GM23338 (cell line): Measurements from ENCODE around the gene MAST2. TPM values are rescaled to one million over a fixed set of nuclear protein-coding genes. Genes with fewer than 3 reads are reported as not detected.
A peak's percentile ranks its signal among the peaks of the same experiment; 100 is the strongest.

ENCODE experiments used
- ATAC-seq: fragments of 200-7000 bp; cut with Tn5 transposase; 3 replicates; pipeline ENCODE4 v1.9.1; 2020
- DNase-seq: peaks from one replicate; pipeline ENCODE4 v3.0.0-alpha.2; 2015; ENCODE audit warnings: low spot score
- H2AFZ ChIP-seq: fragments of 200-600 bp; sonication (generic); 2 replicates; pipeline ENCODE4 v1.8.0; 2016; ENCODE audit warnings: antibody characterized with exemption, mild to moderate bottlenecking, moderate library complexity
- H3F3A ChIP-seq: fragments of 200-600 bp; sonication (generic); replicated peaks from 2 replicates; pipeline ENCODE4 v1.8.0; 2017; ENCODE audit warnings: antibody characterized with exemption, mixed run types, low read depth
- H3K27ac ChIP-seq: fragments of 200-600 bp; sonication (generic); 2 replicates; pipeline ENCODE4 v1.6.1; 2016; ENCODE audit warnings: low read depth
- H3K27me3 ChIP-seq: fragments of 200-600 bp; sonication (generic); 2 replicates; pipeline ENCODE4 v1.8.0; 2016; ENCODE audit warnings: mild to moderate bottlenecking, mixed run types, moderate library complexity; ENCODE audit not compliant: insufficient read depth
- H3K36me3 ChIP-seq: fragments of 200-600 bp; sonication (generic); 2 replicates; pipeline ENCODE4 v1.8.0; 2016; ENCODE audit warnings: mild to moderate bottlenecking; ENCODE audit not compliant: insufficient read depth
- H3K4me1 ChIP-seq: fragments of 200-600 bp; sonication (generic); 2 replicates; pipeline ENCODE4 v1.8.0; 2016; ENCODE audit warnings: mild to moderate bottlenecking, moderate library complexity; ENCODE audit not compliant: insufficient read depth
- H3K4me2 ChIP-seq: fragments of 200-600 bp; sonication (generic); 2 replicates; pipeline ENCODE4 v1.7.1; 2017; ENCODE audit warnings: mixed run types
- H3K4me3 ChIP-seq: fragments of 200-600 bp; sonication (generic); 2 replicates; pipeline ENCODE4 v1.6.1; 2016; ENCODE audit warnings: mixed run types
- H3K79me2 ChIP-seq: fragments of 200-600 bp; sonication (generic); replicated peaks from 2 replicates; pipeline ENCODE4 v1.8.0; 2017; ENCODE audit warnings: mild to moderate bottlenecking; ENCODE audit not compliant: insufficient read depth
- H3K9me2 ChIP-seq: fragments of 200-600 bp; sonication (generic); 2 replicates; pipeline ENCODE4 v1.8.0; 2017; ENCODE audit not compliant: insufficient read depth
- H4K20me1 ChIP-seq: fragments of 200-600 bp; sonication (generic); replicated peaks from 2 replicates; pipeline ENCODE4 v1.8.0; 2017; ENCODE audit warnings: mild to moderate bottlenecking; ENCODE audit not compliant: insufficient read depth
- H3K27ac Mint-ChIP-seq: 2 replicates; pipeline ENCODE4 v1.8.0; 2020; ENCODE audit warnings: inconsistent platforms, mild to moderate bottlenecking, moderate library complexity, mixed read lengths
- H3K27me3 Mint-ChIP-seq: 3 replicates; pipeline ENCODE4 v1.8.0; 2022; ENCODE audit warnings: low read depth, mild to moderate bottlenecking, moderate library complexity, mixed read lengths, inconsistent platforms; ENCODE audit not compliant: insufficient read depth, poor library complexity
- H3K36me3 Mint-ChIP-seq: 3 replicates; pipeline ENCODE4 v1.8.0; 2021; ENCODE audit warnings: low read depth, mild to moderate bottlenecking, inconsistent platforms, moderate library complexity, mixed read lengths
- H3K4me1 Mint-ChIP-seq: 3 replicates; pipeline ENCODE4 v1.8.0; 2020; ENCODE audit warnings: mild to moderate bottlenecking, inconsistent platforms, mixed read lengths
- H3K4me3 Mint-ChIP-seq: 3 replicates; pipeline ENCODE4 v1.8.0; 2021; ENCODE audit warnings: moderate library complexity, mild to moderate bottlenecking, inconsistent platforms, mixed read lengths
- H3K9me3 Mint-ChIP-seq: 3 replicates; pipeline ENCODE4 v1.8.0; 2020; ENCODE audit warnings: moderate library complexity, mild to moderate bottlenecking, inconsistent platforms, mixed read lengths
- CREB1 ChIP-seq: fragments of 250-450 bp; sonication (Bioruptor Pico); IDR thresholded peaks from 2 replicates; pipeline ENCODE4 v1.5.0; 2020; ENCODE audit warnings: low read depth, mild to moderate bottlenecking, moderate library complexity
- EZH2 ChIP-seq: fragments of 200-600 bp; sonication (generic); IDR thresholded peaks from one replicate; pipeline ENCODE4 v1.8.0; 2017; ENCODE audit warnings: antibody characterized with exemption, mild to moderate bottlenecking, low read depth; ENCODE audit not compliant: unreplicated experiment
- EZH2phosphoT487 ChIP-seq: fragments of 200-600 bp; sonication (generic); IDR thresholded peaks from one replicate; pipeline ENCODE4 v1.8.1; 2018; ENCODE audit warnings: antibody characterized with exemption; ENCODE audit not compliant: unreplicated experiment
- JUNB ChIP-seq: IDR thresholded peaks from one replicate; pipeline ENCODE4 v1.6.1; 2016; ENCODE audit warnings: antibody characterized with exemption; ENCODE audit not compliant: unreplicated experiment
- NANOG ChIP-seq: IDR thresholded peaks from 2 replicates; pipeline ENCODE4 v1.6.1; 2016; ENCODE audit warnings: antibody characterized with exemption, borderline replicate concordance
- POLR2AphosphoS5 ChIP-seq: IDR thresholded peaks from 2 replicates; pipeline ENCODE4 v1.6.1; 2016; ENCODE audit warnings: antibody characterized with exemption, low read depth
- STAT1 ChIP-seq: IDR thresholded peaks from one replicate; pipeline ENCODE4 v1.6.1; 2016; ENCODE audit warnings: antibody characterized with exemption; ENCODE audit not compliant: unreplicated experiment
- ZNF114 ChIP-seq: fragments of 250-450 bp; sonication (Bioruptor Pico); IDR thresholded peaks from 2 replicates; pipeline ENCODE4 v1.5.0; 2020; ENCODE audit warnings: mild to moderate bottlenecking, moderate library complexity
- ZNF331 ChIP-seq: fragments of 250-450 bp; sonication (Bioruptor Pico); IDR thresholded peaks from 2 replicates; pipeline ENCODE4 v1.5.0; 2020; ENCODE audit warnings: low read depth, mild to moderate bottlenecking, moderate library complexity
- polyA plus RNA-seq: library from polyadenylated mRNA; unstranded; fragments of >200 nt; fragmentation: Nextera tagmentation; extraction: Ambion mirVana; gene quantifications from 2 replicates; pipeline ENCODE4 v1.2.1, GENCODE V29; 2016
- total RNA-seq: library from RNA; depleted of rRNA; stranded (reverse); fragments of >200 nt; shearing (Covaris generic); gene quantifications from 2 replicates; pipeline ENCODE4 v1.2.3, GENCODE V29; 2014
- TF ChIP-seq, protein P1 (sequence below), 2 experiments: fragments of 200-600 bp in 1 of 2; sonication (generic) in 1 of 2; conservative IDR thresholded peaks; 2 replicates each; pipeline versions ENCODE4 v1.5.1 to v1.6.1; 2016 to 2017; ENCODE audit warnings: antibody characterized with exemption in 2 of 2, low read depth in 2 of 2, mild to moderate bottlenecking in 2 of 2, moderate library complexity in 1 of 2
- TF ChIP-seq, protein P2 (sequence below): fragments of 250-450 bp; sonication (Bioruptor Pico); IDR thresholded peaks from 2 replicates; pipeline ENCODE4 v1.5.0; 2020; ENCODE audit warnings: mild to moderate bottlenecking, moderate library complexity
- TF ChIP-seq, protein P3 (sequence below): IDR thresholded peaks from one replicate; pipeline ENCODE4 v1.6.1; 2018; ENCODE audit warnings: antibody characterized with exemption; ENCODE audit not compliant: unreplicated experiment
- TF ChIP-seq, protein P4 (sequence below): IDR thresholded peaks from 2 replicates; pipeline ENCODE4 v1.6.1; 2016; ENCODE audit warnings: antibody characterized with exemption

MAST2 gene
- total and polyA plus RNA-seq, 2 experiments from 2014 or later, result 11.5 to 57.7 TPM

DNA sequence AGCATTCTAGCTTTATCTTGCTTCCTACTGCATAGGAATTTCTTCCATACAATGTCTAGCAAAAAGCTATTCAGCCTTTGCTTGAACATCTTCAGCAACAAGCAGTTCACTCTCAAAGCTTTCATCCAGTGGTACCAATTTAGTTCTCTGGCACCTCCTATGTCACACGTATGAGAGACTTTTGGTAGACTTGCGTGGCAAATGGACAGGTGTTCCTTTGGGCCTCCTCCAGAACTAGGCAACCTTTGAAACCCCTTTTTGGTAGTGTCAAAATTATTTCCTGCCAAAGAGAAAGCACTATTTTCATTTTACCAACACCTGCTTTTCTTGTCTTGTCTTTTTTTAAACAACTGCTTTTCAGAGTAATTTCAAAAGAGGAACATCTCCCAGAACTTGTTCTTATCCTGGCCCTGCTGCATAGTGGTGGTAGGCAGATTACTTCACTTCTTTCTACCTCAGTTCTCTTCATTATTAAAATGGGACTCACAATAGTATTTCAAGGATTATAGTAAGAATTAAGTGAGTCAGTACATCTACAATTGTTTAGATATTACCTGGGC lies 122.4 kb downstream of the MAST2 start:
- TF ChIP-seq POLR2AphosphoS5 (no peak), EZH2 (no peak), JUNB (no peak), EZH2phosphoT487 (no peak), CREB1 (CRISPR knock-in tag) (no peak), ZNF114 (CRISPR knock-in tag) (no peak), STAT1 (no peak), ZNF331 (no peak), NANOG (no peak)
- TF ChIP-seq, protein P1, sequence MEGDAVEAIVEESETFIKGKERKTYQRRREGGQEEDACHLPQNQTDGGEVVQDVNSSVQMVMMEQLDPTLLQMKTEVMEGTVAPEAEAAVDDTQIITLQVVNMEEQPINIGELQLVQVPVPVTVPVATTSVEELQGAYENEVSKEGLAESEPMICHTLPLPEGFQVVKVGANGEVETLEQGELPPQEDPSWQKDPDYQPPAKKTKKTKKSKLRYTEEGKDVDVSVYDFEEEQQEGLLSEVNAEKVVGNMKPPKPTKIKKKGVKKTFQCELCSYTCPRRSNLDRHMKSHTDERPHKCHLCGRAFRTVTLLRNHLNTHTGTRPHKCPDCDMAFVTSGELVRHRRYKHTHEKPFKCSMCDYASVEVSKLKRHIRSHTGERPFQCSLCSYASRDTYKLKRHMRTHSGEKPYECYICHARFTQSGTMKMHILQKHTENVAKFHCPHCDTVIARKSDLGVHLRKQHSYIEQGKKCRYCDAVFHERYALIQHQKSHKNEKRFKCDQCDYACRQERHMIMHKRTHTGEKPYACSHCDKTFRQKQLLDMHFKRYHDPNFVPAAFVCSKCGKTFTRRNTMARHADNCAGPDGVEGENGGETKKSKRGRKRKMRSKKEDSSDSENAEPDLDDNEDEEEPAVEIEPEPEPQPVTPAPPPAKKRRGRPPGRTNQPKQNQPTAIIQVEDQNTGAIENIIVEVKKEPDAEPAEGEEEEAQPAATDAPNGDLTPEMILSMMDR (conservative IDR thresholded peaks at IDR 0.05; ENCODE audit: low read depth in 2 of 2), result no peak
- TF ChIP-seq, protein P2, sequence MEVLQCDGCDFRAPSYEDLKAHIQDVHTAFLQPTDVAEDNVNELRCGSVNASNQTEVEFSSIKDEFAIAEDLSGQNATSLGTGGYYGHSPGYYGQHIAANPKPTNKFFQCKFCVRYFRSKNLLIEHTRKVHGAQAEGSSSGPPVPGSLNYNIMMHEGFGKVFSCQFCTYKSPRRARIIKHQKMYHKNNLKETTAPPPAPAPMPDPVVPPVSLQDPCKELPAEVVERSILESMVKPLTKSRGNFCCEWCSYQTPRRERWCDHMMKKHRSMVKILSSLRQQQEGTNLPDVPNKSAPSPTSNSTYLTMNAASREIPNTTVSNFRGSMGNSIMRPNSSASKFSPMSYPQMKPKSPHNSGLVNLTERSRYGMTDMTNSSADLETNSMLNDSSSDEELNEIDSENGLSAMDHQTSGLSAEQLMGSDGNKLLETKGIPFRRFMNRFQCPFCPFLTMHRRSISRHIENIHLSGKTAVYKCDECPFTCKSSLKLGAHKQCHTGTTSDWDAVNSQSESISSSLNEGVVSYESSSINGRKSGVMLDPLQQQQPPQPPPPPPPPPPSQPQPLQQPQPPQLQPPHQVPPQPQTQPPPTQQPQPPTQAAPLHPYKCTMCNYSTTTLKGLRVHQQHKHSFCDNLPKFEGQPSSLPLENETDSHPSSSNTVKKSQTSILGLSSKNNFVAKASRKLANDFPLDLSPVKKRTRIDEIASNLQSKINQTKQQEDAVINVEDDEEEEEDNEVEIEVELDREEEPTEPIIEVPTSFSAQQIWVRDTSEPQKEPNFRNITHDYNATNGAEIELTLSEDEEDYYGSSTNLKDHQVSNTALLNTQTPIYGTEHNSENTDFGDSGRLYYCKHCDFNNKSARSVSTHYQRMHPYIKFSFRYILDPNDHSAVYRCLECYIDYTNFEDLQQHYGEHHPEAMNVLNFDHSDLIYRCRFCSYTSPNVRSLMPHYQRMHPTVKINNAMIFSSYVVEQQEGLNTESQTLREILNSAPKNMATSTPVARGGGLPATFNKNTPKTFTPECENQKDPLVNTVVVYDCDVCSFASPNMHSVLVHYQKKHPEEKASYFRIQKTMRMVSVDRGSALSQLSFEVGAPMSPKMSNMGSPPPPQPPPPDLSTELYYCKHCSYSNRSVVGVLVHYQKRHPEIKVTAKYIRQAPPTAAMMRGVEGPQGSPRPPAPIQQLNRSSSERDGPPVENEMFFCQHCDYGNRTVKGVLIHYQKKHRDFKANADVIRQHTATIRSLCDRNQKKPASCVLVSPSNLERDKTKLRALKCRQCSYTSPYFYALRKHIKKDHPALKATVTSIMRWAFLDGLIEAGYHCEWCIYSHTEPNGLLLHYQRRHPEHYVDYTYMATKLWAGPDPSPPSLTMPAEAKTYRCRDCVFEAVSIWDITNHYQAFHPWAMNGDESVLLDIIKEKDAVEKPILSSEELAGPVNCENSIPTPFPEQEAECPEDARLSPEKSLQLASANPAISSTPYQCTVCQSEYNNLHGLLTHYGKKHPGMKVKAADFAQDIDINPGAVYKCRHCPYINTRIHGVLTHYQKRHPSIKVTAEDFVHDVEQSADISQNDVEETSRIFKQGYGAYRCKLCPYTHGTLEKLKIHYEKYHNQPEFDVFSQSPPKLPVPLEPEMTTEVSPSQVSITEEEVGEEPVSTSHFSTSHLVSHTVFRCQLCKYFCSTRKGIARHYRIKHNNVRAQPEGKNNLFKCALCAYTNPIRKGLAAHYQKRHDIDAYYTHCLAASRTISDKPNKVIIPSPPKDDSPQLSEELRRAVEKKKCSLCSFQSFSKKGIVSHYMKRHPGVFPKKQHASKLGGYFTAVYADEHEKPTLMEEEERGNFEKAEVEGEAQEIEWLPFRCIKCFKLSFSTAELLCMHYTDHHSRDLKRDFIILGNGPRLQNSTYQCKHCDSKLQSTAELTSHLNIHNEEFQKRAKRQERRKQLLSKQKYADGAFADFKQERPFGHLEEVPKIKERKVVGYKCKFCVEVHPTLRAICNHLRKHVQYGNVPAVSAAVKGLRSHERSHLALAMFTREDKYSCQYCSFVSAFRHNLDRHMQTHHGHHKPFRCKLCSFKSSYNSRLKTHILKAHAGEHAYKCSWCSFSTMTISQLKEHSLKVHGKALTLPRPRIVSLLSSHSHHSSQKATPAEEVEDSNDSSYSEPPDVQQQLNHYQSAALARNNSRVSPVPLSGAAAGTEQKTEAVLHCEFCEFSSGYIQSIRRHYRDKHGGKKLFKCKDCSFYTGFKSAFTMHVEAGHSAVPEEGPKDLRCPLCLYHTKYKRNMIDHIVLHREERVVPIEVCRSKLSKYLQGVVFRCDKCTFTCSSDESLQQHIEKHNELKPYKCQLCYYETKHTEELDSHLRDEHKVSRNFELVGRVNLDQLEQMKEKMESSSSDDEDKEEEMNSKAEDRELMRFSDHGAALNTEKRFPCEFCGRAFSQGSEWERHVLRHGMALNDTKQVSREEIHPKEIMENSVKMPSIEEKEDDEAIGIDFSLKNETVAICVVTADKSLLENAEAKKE (CRISPR knock-in tag), result no peak
- TF ChIP-seq, protein P3, sequence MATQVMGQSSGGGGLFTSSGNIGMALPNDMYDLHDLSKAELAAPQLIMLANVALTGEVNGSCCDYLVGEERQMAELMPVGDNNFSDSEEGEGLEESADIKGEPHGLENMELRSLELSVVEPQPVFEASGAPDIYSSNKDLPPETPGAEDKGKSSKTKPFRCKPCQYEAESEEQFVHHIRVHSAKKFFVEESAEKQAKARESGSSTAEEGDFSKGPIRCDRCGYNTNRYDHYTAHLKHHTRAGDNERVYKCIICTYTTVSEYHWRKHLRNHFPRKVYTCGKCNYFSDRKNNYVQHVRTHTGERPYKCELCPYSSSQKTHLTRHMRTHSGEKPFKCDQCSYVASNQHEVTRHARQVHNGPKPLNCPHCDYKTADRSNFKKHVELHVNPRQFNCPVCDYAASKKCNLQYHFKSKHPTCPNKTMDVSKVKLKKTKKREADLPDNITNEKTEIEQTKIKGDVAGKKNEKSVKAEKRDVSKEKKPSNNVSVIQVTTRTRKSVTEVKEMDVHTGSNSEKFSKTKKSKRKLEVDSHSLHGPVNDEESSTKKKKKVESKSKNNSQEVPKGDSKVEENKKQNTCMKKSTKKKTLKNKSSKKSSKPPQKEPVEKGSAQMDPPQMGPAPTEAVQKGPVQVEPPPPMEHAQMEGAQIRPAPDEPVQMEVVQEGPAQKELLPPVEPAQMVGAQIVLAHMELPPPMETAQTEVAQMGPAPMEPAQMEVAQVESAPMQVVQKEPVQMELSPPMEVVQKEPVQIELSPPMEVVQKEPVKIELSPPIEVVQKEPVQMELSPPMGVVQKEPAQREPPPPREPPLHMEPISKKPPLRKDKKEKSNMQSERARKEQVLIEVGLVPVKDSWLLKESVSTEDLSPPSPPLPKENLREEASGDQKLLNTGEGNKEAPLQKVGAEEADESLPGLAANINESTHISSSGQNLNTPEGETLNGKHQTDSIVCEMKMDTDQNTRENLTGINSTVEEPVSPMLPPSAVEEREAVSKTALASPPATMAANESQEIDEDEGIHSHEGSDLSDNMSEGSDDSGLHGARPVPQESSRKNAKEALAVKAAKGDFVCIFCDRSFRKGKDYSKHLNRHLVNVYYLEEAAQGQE, result no peak
- TF ChIP-seq, protein P4, sequence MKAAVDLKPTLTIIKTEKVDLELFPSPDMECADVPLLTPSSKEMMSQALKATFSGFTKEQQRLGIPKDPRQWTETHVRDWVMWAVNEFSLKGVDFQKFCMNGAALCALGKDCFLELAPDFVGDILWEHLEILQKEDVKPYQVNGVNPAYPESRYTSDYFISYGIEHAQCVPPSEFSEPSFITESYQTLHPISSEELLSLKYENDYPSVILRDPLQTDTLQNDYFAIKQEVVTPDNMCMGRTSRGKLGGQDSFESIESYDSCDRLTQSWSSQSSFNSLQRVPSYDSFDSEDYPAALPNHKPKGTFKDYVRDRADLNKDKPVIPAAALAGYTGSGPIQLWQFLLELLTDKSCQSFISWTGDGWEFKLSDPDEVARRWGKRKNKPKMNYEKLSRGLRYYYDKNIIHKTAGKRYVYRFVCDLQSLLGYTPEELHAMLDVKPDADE, result no peak
- H3K4me3 ChIP-seq, result peak overlapping the region; percentile 48
- H3K4me2 ChIP-seq, result peak overlapping the region; percentile 78
- peaks cover 3% of the 10 kb centered on the region; the same call in 2 of the 3 replicates for H3K9me3 Mint-ChIP-seq
- H3K36me3 Mint-ChIP-seq, result peaks cover 10% of the 10 kb centered on the region
- no peaks in the 10 kb centered on the region for H3K9me2 ChIP-seq
- H2AFZ ChIP-seq, result no peak overlapping the region
- H3K36me3 ChIP-seq, result no peaks in the 10 kb centered on the region
- DNase-seq (no peak), ATAC-seq (no peak)
- H3K27me3 Mint-ChIP-seq, result peaks cover 5% of the 10 kb centered on the region
- no peaks in the 10 kb centered on the region for H3F3A ChIP-seq
- no peaks in the 10 kb centered on the region for H4K20me1 ChIP-seq
- H3K4me1 Mint-ChIP-seq, result peaks cover 62% of the 10 kb centered on the region
- peak overlapping the region; percentile 61; the same call in 2 of the 3 replicates for H3K4me3 Mint-ChIP-seq
- no peaks in the 10 kb centered on the region for H3K27me3 ChIP-seq
- peak overlapping the region; percentile 71 for H3K27ac Mint-ChIP-seq
- peaks cover 56% of the 10 kb centered on the region for H3K4me1 ChIP-seq
- H3K27ac ChIP-seq, result peak overlapping the region; percentile 93
- peaks cover 21% of the 10 kb centered on the region for H3K79me2 ChIP-seq
